ENCODE results near the gene GABRB3. TPM values are rescaled to one million over a fixed set of nuclear protein-coding genes. Genes with fewer than 3 reads are reported as not detected.

GABRB3 gene
- total RNA-seq, 1 donor from 2014 or later = 47.9 TPM

- no peak overlapping the region for H3K27ac Mint-ChIP-seq (ENCODE audit: unreplicated experiment)
- H3K36me3 Mint-ChIP-seq (ENCODE audit: low read depth, unreplicated experiment) = peaks cover 17% of the 10 kb centered on the region
- Histone ChIP-seq H3K36me3 (ENCODE audit: insufficient read depth, low read length) (no peaks in the 10 kb centered on the region), H3K4me2 (ENCODE audit: low read length) (no peak overlapping the region), H4K20me1 (ENCODE audit: insufficient read depth, low read length) (no peaks in the 10 kb centered on the region), H3K4me3 (ENCODE audit: insufficient read depth, low read depth, low read length) (no peak overlapping the region), H3K9me3 (ENCODE audit: insufficient read depth, low read depth, low read length) (peaks cover 4% of the 10 kb centered on the region), H2AFZ (ENCODE audit: low read depth, low read length) (no peak overlapping the region), H3K9ac (ENCODE audit: low read length) (no peak overlapping the region), H3K79me2 (ENCODE audit: insufficient read depth, low read length) (no peaks in the 10 kb centered on the region), H3K4me1 (ENCODE audit: insufficient read depth, low read length) (no peaks in the 10 kb centered on the region), H3K27me3 (ENCODE audit: insufficient read depth, low read length) (no peaks in the 10 kb centered on the region), H3K27ac (ENCODE audit: low read depth, low read length) (no peak overlapping the region)
- FAIRE-seq (no peak), DNase-seq (ENCODE audit: low read depth) (no peak)
- no peaks in the 10 kb centered on the region for H3K9me3 Mint-ChIP-seq (ENCODE audit: unreplicated experiment)
- H3K27me3 Mint-ChIP-seq (ENCODE audit: low read depth, unreplicated experiment) = no peaks in the 10 kb centered on the region
- no peaks in the 10 kb centered on the region for H3K4me1 Mint-ChIP-seq (ENCODE audit: low read depth, unreplicated experiment)
- H3K4me3 Mint-ChIP-seq (ENCODE audit: unreplicated experiment) = no peak overlapping the region
- TF ChIP-seq CTCF (IDR thresholded peaks at IDR 0.05; ENCODE audit: insufficient read depth, low read depth, low read length) = no peak
- no peak for TF ChIP-seq EZH2 (IDR thresholded peaks at IDR 0.05; ENCODE audit: insufficient read depth, low read length)
Measured at GRCh38 chr15:26555898-26556297, 217.0 kb downstream of the GABRB3 start.

GRCh38 chr15:26551473-26551872, 221.4 kb downstream of the GABRB3 start:
- DNase-seq (ENCODE audit: low read depth) = no peak
- Mint-ChIP-seq H3K27ac (ENCODE audit: unreplicated experiment) (no peak overlapping the region), H3K9me3 (ENCODE audit: unreplicated experiment) (no peaks in the 10 kb centered on the region), H3K27me3 (ENCODE audit: low read depth, unreplicated experiment) (no peaks in the 10 kb centered on the region), H3K4me3 (ENCODE audit: unreplicated experiment) (no peak overlapping the region), H3K4me1 (ENCODE audit: low read depth, unreplicated experiment) (no peaks in the 10 kb centered on the region), H3K36me3 (ENCODE audit: low read depth, unreplicated experiment) (peaks cover 6% of the 10 kb centered on the region)
- H3K79me2 ChIP-seq (ENCODE audit: insufficient read depth, low read length) = no peaks in the 10 kb centered on the region
- no peak overlapping the region for H3K4me2 ChIP-seq (ENCODE audit: low read length)
- no peak overlapping the region for H3K4me3 ChIP-seq (ENCODE audit: insufficient read depth, low read depth, low read length)
- H3K9ac ChIP-seq (ENCODE audit: low read length) = no peak overlapping the region
- H2AFZ ChIP-seq (ENCODE audit: low read depth, low read length) = no peak overlapping the region
- peaks cover 4% of the 10 kb centered on the region for H3K9me3 ChIP-seq (ENCODE audit: insufficient read depth, low read depth, low read length)
- FAIRE-seq = no peak
- no peaks in the 10 kb centered on the region for H3K36me3 ChIP-seq (ENCODE audit: insufficient read depth, low read length)
- H3K27ac ChIP-seq (ENCODE audit: low read depth, low read length) = no peak overlapping the region
- TF ChIP-seq EZH2 (IDR thresholded peaks at IDR 0.05; ENCODE audit: insufficient read depth, low read length) = no peak
- no peak for TF ChIP-seq CTCF (IDR thresholded peaks at IDR 0.05; ENCODE audit: insufficient read depth, low read depth, low read length)
- no peaks in the 10 kb centered on the region for H3K4me1 ChIP-seq (ENCODE audit: insufficient read depth, low read length)
- H4K20me1 ChIP-seq (ENCODE audit: insufficient read depth, low read length) = no peaks in the 10 kb centered on the region
- no peaks in the 10 kb centered on the region for H3K27me3 ChIP-seq (ENCODE audit: insufficient read depth, low read length)

- no peaks in the 10 kb centered on the region for H3K36me3 ChIP-seq (ENCODE audit: insufficient read depth, low read length)
- no peak overlapping the region for H3K4me3 Mint-ChIP-seq (ENCODE audit: unreplicated experiment)
- no peak overlapping the region for H3K27ac Mint-ChIP-seq (ENCODE audit: unreplicated experiment)
- no peak overlapping the region for H3K9ac ChIP-seq (ENCODE audit: low read length)
- H3K4me2 ChIP-seq (ENCODE audit: low read length) = no peak overlapping the region
- H3K36me3 Mint-ChIP-seq (ENCODE audit: low read depth, unreplicated experiment) = peaks cover 8% of the 10 kb centered on the region
- no peaks in the 10 kb centered on the region for H3K27me3 Mint-ChIP-seq (ENCODE audit: low read depth, unreplicated experiment)
- peaks cover 6% of the 10 kb centered on the region for H3K9me3 ChIP-seq (ENCODE audit: insufficient read depth, low read depth, low read length)
- no peak overlapping the region for H2AFZ ChIP-seq (ENCODE audit: low read depth, low read length)
- H3K4me1 ChIP-seq (ENCODE audit: insufficient read depth, low read length) = no peaks in the 10 kb centered on the region
- no peaks in the 10 kb centered on the region for H3K27me3 ChIP-seq (ENCODE audit: insufficient read depth, low read length)
- FAIRE-seq (no peak), DNase-seq (ENCODE audit: low read depth) (no peak)
- no peaks in the 10 kb centered on the region for H4K20me1 ChIP-seq (ENCODE audit: insufficient read depth, low read length)
- no peak overlapping the region for H3K27ac ChIP-seq (ENCODE audit: low read depth, low read length)
- no peaks in the 10 kb centered on the region for H3K4me1 Mint-ChIP-seq (ENCODE audit: low read depth, unreplicated experiment)
- no peak for TF ChIP-seq CTCF (IDR thresholded peaks at IDR 0.05; ENCODE audit: insufficient read depth, low read depth, low read length)
- no peak for TF ChIP-seq EZH2 (IDR thresholded peaks at IDR 0.05; ENCODE audit: insufficient read depth, low read length)
- no peaks in the 10 kb centered on the region for H3K9me3 Mint-ChIP-seq (ENCODE audit: unreplicated experiment)
- H3K79me2 ChIP-seq (ENCODE audit: insufficient read depth, low read length) = no peaks in the 10 kb centered on the region
- H3K4me3 ChIP-seq (ENCODE audit: insufficient read depth, low read depth, low read length) = no peak overlapping the region
Measured at GRCh38 chr15:26550880-26551279, 222.0 kb downstream of the GABRB3 start.

All from astrocyte (in vitro differentiated cells and primary cell).